Measurements from ENCODE around the gene TRIM24. TPM values are rescaled to one million over a fixed set of nuclear protein-coding genes. Genes with fewer than 3 reads are reported as not detected.

The TRIM24 gene
- total and polyA plus RNA-seq, 10 of the 15 experiments (the other 5 are each of a cell fraction or from before 2014, with no cell fraction given) = 4.6 to 23.5 (median 13.6) TPM

GRCh38 chr7:138515001-138515528 lies 55.0 kb downstream of the TRIM24 start (continued):
- TF ChIP-seq IKZF2 (IDR thresholded peaks at IDR 0.05) (peak in 1 of 2 experiments; percentile 19; a peak in 2 of 4 replicates), POU2F2 (IDR thresholded peaks at IDR 0.05; ENCODE audit: borderline replicate concordance, low read depth, low read length) (no peak), ATF7 (IDR thresholded peaks at IDR 0.05; ENCODE audit: low read depth) (0 out of 2 replicates have a peak, but pooled peaks have one; percentile 17), MTA2 (IDR thresholded peaks at IDR 0.05; ENCODE audit: low read depth) (peak; percentile 23; the same call in 1 of the 2 replicates), NFYA (IDR thresholded peaks at IDR 0.05; ENCODE audit: borderline replicate concordance, low read depth, low read length) (no peak), NBN (IDR thresholded peaks at IDR 0.05) (0 out of 2 replicates have a peak, but pooled peaks have one; percentile 24)

GRCh38 chr7:138519061-138519798 lies 59.2 kb downstream of the TRIM24 start:
- ChIA-PET CTCF (interaction anchor here (0.8 to 0.9 kb wide), 2 partner anchors 122 to 218 kb away, joined by 3 read pairs; no protein-coding TSS in a partner anchor), SMC1A (ENCODE audit: uncharacterized antibody, unreplicated experiment) (no interaction called here), POLR2A (no interaction called here), RAD21 (ENCODE audit: unreplicated experiment) (no interaction called here)
- H4K20me1 ChIP-seq (ENCODE audit: control insufficient read depth, insufficient read depth) = no peaks in the 10 kb centered on the region
- H3K4me2 ChIP-seq (ENCODE audit: control insufficient read depth, insufficient read depth) = no peak overlapping the region
- H3K36me3 ChIP-seq (ENCODE audit: control insufficient read depth in 2 of 2, insufficient read depth in 2 of 2, low read length in 1 of 2) = peaks cover 2 to 17% of the 10 kb centered on the region in 2 experiments
- no peaks in the 10 kb centered on the region for H3K4me1 ChIP-seq (ENCODE audit: control insufficient read depth, insufficient read depth, low read length)
- peaks cover 2% of the 10 kb centered on the region; the same call in 1 of the 3 replicates for H3K9me3 ChIP-seq (replicated peaks; ENCODE audit: control insufficient read depth, insufficient read depth, low read length)
- TF ChIP-seq PRDM15 (CRISPR knock-in tag; IDR thresholded peaks at IDR 0.05) (no peak), GATAD2B (conservative IDR thresholded peaks at IDR 0.05; ENCODE audit: low read depth) (no peak), BCL11A (IDR thresholded peaks at IDR 0.05; ENCODE audit: low read depth, low read length) (no peak), EZH2 (IDR thresholded peaks at IDR 0.05; ENCODE audit: borderline replicate concordance, control insufficient read depth, low read depth, low read length) (no peak), CBFB (IDR thresholded peaks at IDR 0.05; ENCODE audit: low read depth) (no peak), FOXK2 (IDR thresholded peaks at IDR 0.05) (no peak), CTCF (IDR thresholded peaks at IDR 0.05 in 2 of 3, conservative IDR thresholded peaks at IDR 0.05 in 1 of 3; ENCODE audit: control insufficient read depth in 2 of 3, extremely low read depth in 1 of 3, insufficient read depth in 1 of 3, low read depth in 3 of 3, low read length in 3 of 3) (no peak), NFIC (IDR thresholded peaks at IDR 0.05; ENCODE audit: low read depth, low read length) (no peak), NBN (IDR thresholded peaks at IDR 0.05) (no peak)
- TF ChIP-seq, protein P1, sequence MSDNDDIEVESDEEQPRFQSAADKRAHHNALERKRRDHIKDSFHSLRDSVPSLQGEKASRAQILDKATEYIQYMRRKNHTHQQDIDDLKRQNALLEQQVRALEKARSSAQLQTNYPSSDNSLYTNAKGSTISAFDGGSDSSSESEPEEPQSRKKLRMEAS (IDR thresholded peaks at IDR 0.05; ENCODE audit: low read depth, low read length) = no peak
- in situ Hi-C loops (cut with MboI) (no loop called here), intact Hi-C loops (cut with micrococcal nuclease; ENCODE audit: unreplicated experiment) (no loop called here)
- H3K27ac ChIP-seq (ENCODE audit: control insufficient read depth, insufficient read depth) = no peak overlapping the region
- H2AFZ ChIP-seq (ENCODE audit: control insufficient read depth, low read depth, low read length) = no peak overlapping the region
- H3K4me3 ChIP-seq = no peak overlapping the region
- no peak overlapping the region for H3K9ac ChIP-seq (ENCODE audit: control insufficient read depth, insufficient read depth, low read length)
- DNase-seq (ENCODE audit: low read depth, low spot score) (no peak), FAIRE-seq (no peak), ATAC-seq (no peak)
- BruUV-seq (replicated peaks) = no TSS peak
- WGBS (ENCODE audit: insufficient coverage, insufficient replicate concordance, low lambda C conversion rate, missing lambda C conversion rate) = 97% methylated on average over 4 of the region's 4 CpGs
- H3K27me3 ChIP-seq (replicated peaks in 1 of 2; ENCODE audit: control insufficient read depth in 2 of 2, insufficient read depth in 2 of 2, low read length in 1 of 2) = no peaks in the 10 kb centered on the region
- H3K79me2 ChIP-seq (ENCODE audit: control insufficient read depth, insufficient read depth, low read length) = 0 out of 2 replicates have a peak, but pooled peaks cover 1% of the 10 kb centered on the region

All from GM12878 (cell line).